BLaER1 (cell line): ENCODE measurements around the gene ZNF77.
"Not testable (repeated sequence)": the region's sequence is repeated elsewhere in the genome, so short reads cannot be mapped to it uniquely, and the experiment has no call there.

ENCODE experiments used
- H3K27ac ChIP-seq: shearing (Covaris generic); formaldehyde crosslinking; 2 replicates; pipeline ENCODE4 v1.8.1; 2022
- H3K27me3 ChIP-seq: shearing (Covaris generic); formaldehyde crosslinking; 2 replicates; pipeline ENCODE4 v1.8.1; 2022
- H3K36me3 ChIP-seq: shearing (Covaris generic); formaldehyde crosslinking; 2 replicates; pipeline ENCODE4 v1.8.1; 2022
- H3K4me1 ChIP-seq: shearing (Covaris generic); formaldehyde crosslinking; 2 replicates; pipeline ENCODE4 v1.8.1; 2022
- H3K4me2 ChIP-seq: shearing (Covaris generic); formaldehyde crosslinking; 2 replicates; pipeline ENCODE4 v1.8.1; 2022
- H3K4me3 ChIP-seq: shearing (Covaris generic); formaldehyde crosslinking; 2 replicates; pipeline ENCODE4 v1.8.1; 2022
- H3K9ac ChIP-seq: shearing (Covaris generic); formaldehyde crosslinking; 2 replicates; pipeline ENCODE4 v1.8.1; 2022
- H3K9me3 ChIP-seq: shearing (Covaris generic); formaldehyde crosslinking; 2 replicates; pipeline ENCODE4 v1.8.1; 2022
- H4K20me1 ChIP-seq: shearing (Covaris generic); formaldehyde crosslinking; 2 replicates; pipeline ENCODE4 v1.8.1; 2022
- Cebpa-rat ChIP-seq: shearing (Covaris generic); IDR thresholded peaks from 2 replicates; pipeline ENCODE4 v1.8.1; 2022

Gene ZNF77

GRCh38 chr19:2927032-2927430 lies 17.7 kb downstream of the ZNF77 start:
- TF ChIP-seq Cebpa-rat: no peak
- Histone ChIP-seq H3K9ac (no peak overlapping the region), H3K4me2 (no peak overlapping the region; the same call in 1 of the 2 replicates)

GRCh38 chr19:2926341-2927031 lies 18.3 kb downstream of the ZNF77 start:
- Histone ChIP-seq H3K9ac (no peak overlapping the region), H4K20me1 (peaks cover 12% of the 10 kb centered on the region; the same call in 1 of the 2 replicates), H3K36me3 (peaks cover 34% of the 10 kb centered on the region), H3K4me3 (peak overlapping the region; percentile 54), H3K4me1 (peaks cover 52% of the 10 kb centered on the region), H3K9me3 (peaks cover 40% of the 10 kb centered on the region), H3K4me2 (peak overlapping the region; percentile 85), H3K27me3 (no peaks in the 10 kb centered on the region), H3K27ac (0 out of 2 replicates have a peak overlapping the region, but pooled peaks have one; percentile 13)
- TF ChIP-seq Cebpa-rat: peak; percentile 60; the same call in 1 of the 2 replicates

More at GRCh38 chr19:2927032-2927430, 17.7 kb downstream of the ZNF77 start:
- H3K36me3 ChIP-seq: peaks cover 39% of the 10 kb centered on the region
- peaks cover 46% of the 10 kb centered on the region for H3K9me3 ChIP-seq
- H4K20me1 ChIP-seq: peaks cover 12% of the 10 kb centered on the region; the same call in 1 of the 2 replicates
- no peaks in the 10 kb centered on the region for H3K27me3 ChIP-seq
- H3K4me3 ChIP-seq: no peak overlapping the region
- H3K4me1 ChIP-seq: peaks cover 47% of the 10 kb centered on the region
- H3K27ac ChIP-seq: no peak overlapping the region

DNA sequence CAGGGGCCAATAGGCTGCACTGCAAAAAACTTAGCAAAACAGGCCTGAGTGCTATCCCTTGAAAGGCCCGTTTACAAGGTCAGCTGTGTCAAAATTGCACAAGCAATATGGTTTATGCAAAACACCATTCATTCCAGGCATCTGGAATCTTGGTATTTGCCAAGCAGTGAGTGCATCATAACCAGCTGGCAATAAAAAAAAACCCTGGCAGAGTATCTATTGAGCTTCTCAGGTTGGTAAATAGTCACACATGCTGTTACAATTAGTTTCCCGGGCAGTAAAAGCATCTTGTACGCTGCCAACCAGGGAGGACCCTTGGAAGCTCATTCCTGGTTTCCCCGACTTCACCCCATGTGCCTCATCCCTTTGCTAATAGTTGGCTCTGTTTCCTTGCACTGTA lies 21.3 kb downstream of the ZNF77 start:
- peaks cover 12% of the 10 kb centered on the region; the same call in 1 of the 2 replicates for H4K20me1 ChIP-seq
- peaks cover 45% of the 10 kb centered on the region for H3K9me3 ChIP-seq
- H3K4me2 ChIP-seq: peak overlapping the region; percentile 85
- no peak overlapping the region for H3K27ac ChIP-seq
- H3K4me1 ChIP-seq: peaks cover 58% of the 10 kb centered on the region
- no peak overlapping the region for H3K4me3 ChIP-seq
- no peak for TF ChIP-seq Cebpa-rat
- no peak overlapping the region for H3K9ac ChIP-seq
- no peaks in the 10 kb centered on the region for H3K27me3 ChIP-seq
- H3K36me3 ChIP-seq: peaks cover 40% of the 10 kb centered on the region

- H3K4me2 ChIP-seq: peak overlapping the region; percentile 85
- peak; percentile 88 for TF ChIP-seq Cebpa-rat
- H3K27me3 ChIP-seq: no peaks in the 10 kb centered on the region
- H3K9ac ChIP-seq: no peak overlapping the region
- peaks cover 50% of the 10 kb centered on the region for H3K9me3 ChIP-seq
- no peak overlapping the region for H3K27ac ChIP-seq
- H3K4me1 ChIP-seq: peaks cover 58% of the 10 kb centered on the region
- peaks cover 44% of the 10 kb centered on the region for H3K36me3 ChIP-seq
- no peak overlapping the region for H3K4me3 ChIP-seq
- H4K20me1 ChIP-seq: peaks cover 12% of the 10 kb centered on the region; the same call in 1 of the 2 replicates
Measured at GRCh38 chr19:2922987-2923386, 21.8 kb downstream of the ZNF77 start.

DNA sequence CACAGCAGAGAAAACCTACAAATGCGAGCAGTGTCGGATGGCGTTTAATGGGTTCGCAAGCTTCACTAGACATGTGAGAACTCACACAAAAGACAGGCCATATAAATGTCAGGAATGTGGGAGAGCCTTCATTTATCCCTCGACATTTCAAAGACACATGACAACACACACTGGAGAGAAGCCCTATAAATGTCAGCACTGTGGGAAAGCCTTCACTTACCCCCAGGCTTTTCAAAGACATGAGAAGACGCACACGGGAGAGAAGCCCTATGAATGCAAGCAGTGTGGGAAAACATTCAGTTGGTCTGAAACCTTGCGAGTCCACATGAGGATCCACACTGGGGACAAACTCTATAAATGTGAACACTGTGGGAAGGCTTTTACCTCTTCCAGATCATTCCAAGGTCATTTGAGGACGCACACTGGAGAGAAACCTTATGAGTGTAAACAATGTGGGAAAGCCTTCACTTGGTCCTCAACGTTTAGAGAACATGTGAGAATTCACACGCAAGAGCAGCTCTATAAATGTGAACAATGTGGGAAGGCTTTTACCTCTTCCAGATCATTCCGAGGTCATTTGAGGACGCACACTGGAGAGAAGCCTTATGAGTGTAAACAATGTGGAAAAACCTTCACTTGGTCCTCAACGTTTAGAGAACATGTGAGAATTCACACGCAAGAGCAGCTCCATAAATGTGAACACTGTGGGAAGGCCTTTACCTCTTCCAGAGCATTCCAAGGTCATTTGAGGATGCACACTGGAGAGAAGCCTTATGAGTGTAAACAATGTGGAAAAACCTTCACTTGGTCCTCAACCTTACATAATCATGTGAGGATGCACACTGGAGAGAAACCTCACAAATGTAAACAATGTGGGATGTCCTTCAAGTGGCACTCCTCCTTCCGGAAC lies 27.2 kb downstream of the ZNF77 start:
- Histone ChIP-seq H3K27ac (no peak overlapping the region), H3K4me1 (peaks cover 17% of the 10 kb centered on the region), H3K9ac (no peak overlapping the region), H3K36me3 (peaks cover 89% of the 10 kb centered on the region), H4K20me1 (no peaks in the 10 kb centered on the region; the same call in 1 of the 2 replicates), H3K4me2 (no peak overlapping the region), H3K9me3 (peaks cover 89% of the 10 kb centered on the region), H3K27me3 (no peaks in the 10 kb centered on the region), H3K4me3 (peak overlapping the region; percentile 47)
- TF ChIP-seq Cebpa-rat: no peak

DNA sequence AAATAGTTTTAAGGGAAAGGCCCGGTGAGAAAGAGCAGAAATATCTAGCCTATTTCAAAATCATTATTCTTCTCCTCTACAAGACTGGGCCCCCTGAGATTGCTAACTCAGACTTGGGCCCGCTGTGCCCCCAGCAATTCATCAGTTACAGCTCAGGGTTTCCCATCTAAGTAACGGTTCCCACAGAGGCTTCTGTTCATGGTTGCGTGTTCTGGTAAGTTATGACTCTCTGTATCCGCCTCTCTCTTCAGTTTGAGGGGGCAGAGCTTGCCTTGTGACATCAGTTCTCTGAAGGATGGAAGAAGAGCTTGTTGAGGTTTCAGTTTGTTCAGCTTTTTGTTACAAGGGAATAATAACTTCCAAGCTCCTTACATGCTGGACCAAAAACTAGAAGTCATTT lies 32.5 kb downstream of the ZNF77 start:
- Histone ChIP-seq H3K27ac (no peak overlapping the region), H3K9me3 (peaks cover 99% of the 10 kb centered on the region), H3K4me3 (no peak overlapping the region), H3K9ac (no peak overlapping the region), H3K4me1 (peaks cover 5% of the 10 kb centered on the region), H3K36me3 (peaks cover 87% of the 10 kb centered on the region), H3K27me3 (no peaks in the 10 kb centered on the region), H4K20me1 (no peaks in the 10 kb centered on the region), H3K4me2 (no peak overlapping the region)
- TF ChIP-seq Cebpa-rat: no peak

- TF ChIP-seq Cebpa-rat: no peak
- no peak overlapping the region for H3K9ac ChIP-seq
- H3K4me2 ChIP-seq: no peak overlapping the region
- no peaks in the 10 kb centered on the region for H3K27me3 ChIP-seq
- H3K36me3 ChIP-seq: peaks cover 53% of the 10 kb centered on the region
- peaks cover 36% of the 10 kb centered on the region for H4K20me1 ChIP-seq
- H3K4me1 ChIP-seq: peaks cover 55% of the 10 kb centered on the region
- no peak overlapping the region for H3K4me3 ChIP-seq
- peaks cover 57% of the 10 kb centered on the region for H3K9me3 ChIP-seq
- no peak overlapping the region; the same call in 1 of the 2 replicates for H3K27ac ChIP-seq
Measured at GRCh38 chr19:2906631-2907195, 38.1 kb downstream of the ZNF77 start.

DNA sequence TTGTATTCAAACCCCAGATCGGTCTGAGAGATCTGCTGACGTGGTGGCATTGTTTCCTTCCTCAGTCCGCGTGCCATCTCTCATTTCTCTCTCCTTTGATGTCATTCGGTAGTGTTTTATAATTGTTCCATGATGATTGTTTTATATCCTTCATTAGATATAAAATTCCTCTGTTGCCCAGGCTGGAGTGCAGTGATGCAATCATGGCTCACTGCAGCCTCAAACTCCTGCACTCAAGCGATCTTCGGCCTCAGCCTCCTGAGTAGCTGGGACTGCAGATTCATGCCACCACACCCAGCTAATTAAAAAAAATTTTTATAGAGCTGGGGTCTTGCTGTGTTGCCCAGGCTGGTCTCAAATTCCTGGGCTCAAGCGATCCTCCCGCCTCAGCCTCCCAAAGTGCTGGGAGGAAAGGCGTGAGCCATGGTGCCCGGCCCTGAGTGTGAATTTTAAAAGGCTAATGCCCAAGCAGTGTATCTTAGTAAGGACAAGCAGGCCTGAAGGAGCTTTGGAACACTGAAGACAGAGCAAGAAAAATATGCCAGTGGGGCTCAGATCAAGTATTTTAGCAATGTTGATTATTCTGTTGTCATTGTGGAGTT lies 38.8 kb downstream of the ZNF77 start:
- Histone ChIP-seq H3K9me3 (peaks cover 50% of the 10 kb centered on the region), H4K20me1 (peaks cover 38% of the 10 kb centered on the region), H3K4me2 (no peak overlapping the region), H3K36me3 (peaks cover 46% of the 10 kb centered on the region), H3K9ac (no peak overlapping the region), H3K4me3 (no peak overlapping the region), H3K27ac (no peak overlapping the region; the same call in 1 of the 2 replicates), H3K4me1 (peaks cover 59% of the 10 kb centered on the region), H3K27me3 (no peaks in the 10 kb centered on the region)
- TF ChIP-seq Cebpa-rat: no peak

DNA sequence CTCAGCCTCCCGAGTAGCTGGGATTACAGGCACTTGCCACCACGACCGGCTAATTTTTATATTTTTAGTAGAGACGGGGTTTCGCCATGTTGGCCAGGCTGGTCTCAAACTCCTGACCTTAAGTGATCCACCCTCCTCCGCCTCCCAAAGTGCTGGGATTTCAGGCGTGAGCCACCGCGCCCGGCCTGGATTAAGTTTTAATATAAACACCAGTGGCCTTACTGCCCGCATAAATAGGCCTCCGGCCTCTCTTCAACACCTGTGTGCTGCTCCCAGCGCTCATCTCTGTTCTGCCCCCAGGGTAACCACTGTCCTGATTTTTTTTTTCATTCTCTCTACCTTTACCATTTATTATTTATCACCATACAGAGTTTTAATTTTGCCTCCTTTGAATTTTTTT lies 41.4 kb downstream of the ZNF77 start:
- Histone ChIP-seq H4K20me1 (peaks cover 38% of the 10 kb centered on the region), H3K9ac (peak overlapping the region; percentile 54), H3K36me3 (peaks cover 25% of the 10 kb centered on the region), H3K9me3 (peaks cover 39% of the 10 kb centered on the region), H3K4me2 (peak overlapping the region; percentile 75), H3K4me1 (peaks cover 56% of the 10 kb centered on the region), H3K27ac (0 out of 2 replicates have a peak overlapping the region, but pooled peaks have one; percentile 39)
- H3K27me3 ChIP-seq, H3K4me3 ChIP-seq: not testable (repeated sequence)
